BLaER1 (cell line): ENCODE data around the gene SLC35E1.

Experiments used
- H3K27ac ChIP-seq: shearing (Covaris generic); formaldehyde crosslinking; 2 replicates; pipeline ENCODE4 v1.8.1; 2022
- H3K27me3 ChIP-seq: shearing (Covaris generic); formaldehyde crosslinking; 2 replicates; pipeline ENCODE4 v1.8.1; 2022
- H3K36me3 ChIP-seq: shearing (Covaris generic); formaldehyde crosslinking; 2 replicates; pipeline ENCODE4 v1.8.1; 2022
- H3K4me1 ChIP-seq: shearing (Covaris generic); formaldehyde crosslinking; 2 replicates; pipeline ENCODE4 v1.8.1; 2022
- H3K4me2 ChIP-seq: shearing (Covaris generic); formaldehyde crosslinking; 2 replicates; pipeline ENCODE4 v1.8.1; 2022
- H3K4me3 ChIP-seq: shearing (Covaris generic); formaldehyde crosslinking; 2 replicates; pipeline ENCODE4 v1.8.1; 2022
- H3K9ac ChIP-seq: shearing (Covaris generic); formaldehyde crosslinking; 2 replicates; pipeline ENCODE4 v1.8.1; 2022
- H3K9me3 ChIP-seq: shearing (Covaris generic); formaldehyde crosslinking; 2 replicates; pipeline ENCODE4 v1.8.1; 2022
- H4K20me1 ChIP-seq: shearing (Covaris generic); formaldehyde crosslinking; 2 replicates; pipeline ENCODE4 v1.8.1; 2022
- Cebpa-rat ChIP-seq: shearing (Covaris generic); IDR thresholded peaks from 2 replicates; pipeline ENCODE4 v1.8.1; 2022

The SLC35E1 gene

GRCh38 chr19:16589917-16590316, 17.7 kb upstream of the SLC35E1 start:
- no peaks in the 10 kb centered on the region for H3K27me3 ChIP-seq
- peaks cover 100% of the 10 kb centered on the region for H4K20me1 ChIP-seq
- H3K4me1 ChIP-seq = peaks cover 100% of the 10 kb centered on the region
- peak overlapping the region; percentile 95 for H3K4me2 ChIP-seq
- TF ChIP-seq Cebpa-rat = no peak
- no peaks in the 10 kb centered on the region for H3K9me3 ChIP-seq
- H3K9ac ChIP-seq = no peak overlapping the region
- no peaks in the 10 kb centered on the region for H3K36me3 ChIP-seq
- H3K27ac ChIP-seq = no peak overlapping the region
- H3K4me3 ChIP-seq = no peak overlapping the region

- no peaks in the 10 kb centered on the region for H3K36me3 ChIP-seq
- peak overlapping the region; percentile 58; the same call in 1 of the 2 replicates for H3K9ac ChIP-seq
- H4K20me1 ChIP-seq = peaks cover 98% of the 10 kb centered on the region
- H3K27me3 ChIP-seq = no peaks in the 10 kb centered on the region
- H3K9me3 ChIP-seq = no peaks in the 10 kb centered on the region
- H3K4me1 ChIP-seq = peaks cover 99% of the 10 kb centered on the region
- TF ChIP-seq Cebpa-rat = no peak
- peak overlapping the region; percentile 95 for H3K4me2 ChIP-seq
- peak overlapping the region; percentile 62; the same call in 1 of the 2 replicates for H3K4me3 ChIP-seq
- H3K27ac ChIP-seq = peak overlapping the region; percentile 83
These were observed 16.8 kb upstream of the SLC35E1 start for GRCh38 chr19:16588824-16589577.

- no peak for TF ChIP-seq Cebpa-rat
- peak overlapping the region; percentile 95 for H3K4me2 ChIP-seq
- H4K20me1 ChIP-seq = peaks cover 98% of the 10 kb centered on the region
- no peaks in the 10 kb centered on the region for H3K36me3 ChIP-seq
- peak overlapping the region; percentile 62 for H3K4me3 ChIP-seq
- no peaks in the 10 kb centered on the region for H3K27me3 ChIP-seq
- peak overlapping the region; percentile 83 for H3K27ac ChIP-seq
- peaks cover 99% of the 10 kb centered on the region for H3K4me1 ChIP-seq
- H3K9me3 ChIP-seq = no peaks in the 10 kb centered on the region
- peak overlapping the region; percentile 58 for H3K9ac ChIP-seq
These were observed 15.9 kb upstream of the SLC35E1 start for GRCh38 chr19:16587833-16588823.

- Histone ChIP-seq H3K4me2 (peak overlapping the region; percentile 95), H3K27ac (peak overlapping the region; percentile 83), H3K9me3 (no peaks in the 10 kb centered on the region), H3K27me3 (no peaks in the 10 kb centered on the region), H4K20me1 (peaks cover 98% of the 10 kb centered on the region), H3K9ac (peak overlapping the region; percentile 58), H3K4me1 (peaks cover 99% of the 10 kb centered on the region), H3K4me3 (peak overlapping the region; percentile 62), H3K36me3 (peaks cover 7% of the 10 kb centered on the region)
- no peak for TF ChIP-seq Cebpa-rat
These were observed 15.0 kb upstream of the SLC35E1 start for GRCh38 chr19:16586991-16587832.

GRCh38 chr19:16586477-16586871, 14.3 kb upstream of the SLC35E1 start:
- peak overlapping the region; percentile 95 for H3K4me2 ChIP-seq
- peaks cover 99% of the 10 kb centered on the region for H3K4me1 ChIP-seq
- H3K36me3 ChIP-seq = peaks cover 14% of the 10 kb centered on the region
- H3K9me3 ChIP-seq = no peaks in the 10 kb centered on the region
- peak overlapping the region; percentile 83 for H3K27ac ChIP-seq
- peak overlapping the region; percentile 62 for H3K4me3 ChIP-seq
- peak overlapping the region; percentile 58; the same call in 1 of the 2 replicates for H3K9ac ChIP-seq
- peaks cover 98% of the 10 kb centered on the region for H4K20me1 ChIP-seq
- TF ChIP-seq Cebpa-rat = no peak
- no peaks in the 10 kb centered on the region for H3K27me3 ChIP-seq

GRCh38 chr19:16585808-16586476, 13.7 kb upstream of the SLC35E1 start:
- peak overlapping the region; percentile 62 for H3K4me3 ChIP-seq
- H4K20me1 ChIP-seq = peaks cover 98% of the 10 kb centered on the region
- peak overlapping the region; percentile 83 for H3K27ac ChIP-seq
- peak overlapping the region; percentile 72 for H3K9ac ChIP-seq
- H3K27me3 ChIP-seq = no peaks in the 10 kb centered on the region
- H3K4me1 ChIP-seq = peaks cover 99% of the 10 kb centered on the region
- no peaks in the 10 kb centered on the region for H3K9me3 ChIP-seq
- H3K36me3 ChIP-seq = peaks cover 19% of the 10 kb centered on the region
- TF ChIP-seq Cebpa-rat = no peak
- peak overlapping the region; percentile 95 for H3K4me2 ChIP-seq

- peaks cover 98% of the 10 kb centered on the region for H4K20me1 ChIP-seq
- TF ChIP-seq Cebpa-rat = no peak
- H3K27ac ChIP-seq = peak overlapping the region; percentile 83
- H3K36me3 ChIP-seq = peaks cover 25% of the 10 kb centered on the region
- H3K4me3 ChIP-seq = peak overlapping the region; percentile 62
- H3K27me3 ChIP-seq = no peaks in the 10 kb centered on the region
- peak overlapping the region; percentile 95 for H3K4me2 ChIP-seq
- peak overlapping the region; percentile 72 for H3K9ac ChIP-seq
- H3K9me3 ChIP-seq = no peaks in the 10 kb centered on the region
- peaks cover 99% of the 10 kb centered on the region for H3K4me1 ChIP-seq
These were observed 13.0 kb upstream of the SLC35E1 start for GRCh38 chr19:16585094-16585801.
